Erythroblast (primary cell): Measurements from ENCODE around the gene FCAMR.

ENCODE experiments used
- GATA1 ChIP-seq: IDR thresholded peaks from 2 replicates; pipeline ENCODE4 v1.6.1; 2011; ENCODE audit warnings: low read depth, mild to moderate bottlenecking, control low read depth, low read length, moderate library complexity
- POLR2A ChIP-seq: IDR thresholded peaks from 2 replicates; pipeline ENCODE4 v1.6.1; 2011; ENCODE audit warnings: mild to moderate bottlenecking, low read length

- TF ChIP-seq POLR2A (no peak), GATA1 (no peak)
Measured at GRCh38 chr1:206911064-206911663, 59.1 kb downstream of the FCAMR start.
